Measurements from ENCODE around the gene KRT71. TPM values are rescaled to one million over a fixed set of nuclear protein-coding genes. Genes with fewer than 3 reads are reported as not detected.

KRT71 gene
- polyA plus RNA-seq, 1 donor from 2014 or later: not detected

- no peaks in the 10 kb centered on the region for H3F3A ChIP-seq (ENCODE audit: insufficient read depth, low read length, poor library complexity, severe bottlenecking)
- H4K20me1 ChIP-seq (ENCODE audit: insufficient read depth): no peaks in the 10 kb centered on the region
- TF ChIP-seq MXI1 (conservative IDR thresholded peaks at IDR 0.05; ENCODE audit: poor library complexity, severe bottlenecking) (no peak), POLR2AphosphoS5 (IDR thresholded peaks at IDR 0.05) (no peak), TAF1 (IDR thresholded peaks at IDR 0.05; ENCODE audit: low read depth) (no peak), EZH2 (IDR thresholded peaks at IDR 0.05; ENCODE audit: borderline replicate concordance, insufficient read depth, low read length, poor library complexity, severe bottlenecking) (no peak), EP300 (conservative IDR thresholded peaks at IDR 0.05; ENCODE audit: poor library complexity, severe bottlenecking) (no peak), SMC3 (conservative IDR thresholded peaks at IDR 0.05; ENCODE audit: poor library complexity) (no peak), RAD21 (conservative IDR thresholded peaks at IDR 0.05) (no peak), CTCF (IDR thresholded peaks at IDR 0.05; ENCODE audit: poor library complexity, severe bottlenecking) (no peak)
- TF ChIP-seq, protein P1, sequence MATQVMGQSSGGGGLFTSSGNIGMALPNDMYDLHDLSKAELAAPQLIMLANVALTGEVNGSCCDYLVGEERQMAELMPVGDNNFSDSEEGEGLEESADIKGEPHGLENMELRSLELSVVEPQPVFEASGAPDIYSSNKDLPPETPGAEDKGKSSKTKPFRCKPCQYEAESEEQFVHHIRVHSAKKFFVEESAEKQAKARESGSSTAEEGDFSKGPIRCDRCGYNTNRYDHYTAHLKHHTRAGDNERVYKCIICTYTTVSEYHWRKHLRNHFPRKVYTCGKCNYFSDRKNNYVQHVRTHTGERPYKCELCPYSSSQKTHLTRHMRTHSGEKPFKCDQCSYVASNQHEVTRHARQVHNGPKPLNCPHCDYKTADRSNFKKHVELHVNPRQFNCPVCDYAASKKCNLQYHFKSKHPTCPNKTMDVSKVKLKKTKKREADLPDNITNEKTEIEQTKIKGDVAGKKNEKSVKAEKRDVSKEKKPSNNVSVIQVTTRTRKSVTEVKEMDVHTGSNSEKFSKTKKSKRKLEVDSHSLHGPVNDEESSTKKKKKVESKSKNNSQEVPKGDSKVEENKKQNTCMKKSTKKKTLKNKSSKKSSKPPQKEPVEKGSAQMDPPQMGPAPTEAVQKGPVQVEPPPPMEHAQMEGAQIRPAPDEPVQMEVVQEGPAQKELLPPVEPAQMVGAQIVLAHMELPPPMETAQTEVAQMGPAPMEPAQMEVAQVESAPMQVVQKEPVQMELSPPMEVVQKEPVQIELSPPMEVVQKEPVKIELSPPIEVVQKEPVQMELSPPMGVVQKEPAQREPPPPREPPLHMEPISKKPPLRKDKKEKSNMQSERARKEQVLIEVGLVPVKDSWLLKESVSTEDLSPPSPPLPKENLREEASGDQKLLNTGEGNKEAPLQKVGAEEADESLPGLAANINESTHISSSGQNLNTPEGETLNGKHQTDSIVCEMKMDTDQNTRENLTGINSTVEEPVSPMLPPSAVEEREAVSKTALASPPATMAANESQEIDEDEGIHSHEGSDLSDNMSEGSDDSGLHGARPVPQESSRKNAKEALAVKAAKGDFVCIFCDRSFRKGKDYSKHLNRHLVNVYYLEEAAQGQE (IDR thresholded peaks at IDR 0.05; ENCODE audit: borderline replicate concordance): no peak
- H3K27ac ChIP-seq (ENCODE audit: low read length): no peak overlapping the region
- H3K9ac ChIP-seq (ENCODE audit: low read length): no peak overlapping the region
- H3K79me2 ChIP-seq (replicated peaks; ENCODE audit: insufficient read depth, low read length): no peaks in the 10 kb centered on the region
- no peak overlapping the region for H3K4me3 ChIP-seq (ENCODE audit: low read length)
- no peaks in the 10 kb centered on the region for H3K27me3 ChIP-seq (ENCODE audit: insufficient read depth, low read depth, low read length)
- H2AFZ ChIP-seq (ENCODE audit: low read depth, low read length): no peak overlapping the region
- H3K9me2 ChIP-seq (ENCODE audit: insufficient read depth, low read length): no peaks in the 10 kb centered on the region
- H3K9me3 ChIP-seq (ENCODE audit: low read length): no peaks in the 10 kb centered on the region
- H3K36me3 ChIP-seq (ENCODE audit: insufficient read depth, low read length): no peaks in the 10 kb centered on the region
- no peak overlapping the region for H3K4me2 ChIP-seq (ENCODE audit: low read length)
Measured at GRCh38 chr12:52578469-52578868, 25.5 kb upstream of the KRT71 start.

DNA sequence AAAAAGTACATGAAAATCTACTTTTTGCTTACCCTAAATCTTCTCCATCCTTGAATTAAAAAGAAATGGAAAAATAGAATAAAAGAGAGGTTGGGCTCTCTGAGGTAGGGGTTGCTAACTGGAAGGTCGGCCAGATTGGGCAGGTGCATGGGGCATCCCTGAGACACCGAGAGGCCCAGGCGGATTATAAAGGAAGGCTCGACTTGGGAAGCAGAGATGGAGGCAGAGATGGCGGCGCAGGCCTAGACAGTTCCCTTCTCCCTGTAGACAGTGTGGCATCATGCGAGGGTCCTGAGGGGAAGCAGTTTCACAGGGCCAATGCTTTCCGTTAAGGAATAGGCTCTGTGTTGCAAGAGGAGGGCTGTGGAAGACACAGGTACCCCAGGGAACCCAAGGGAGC is 24.4 kb upstream of the KRT71 start:
- Histone ChIP-seq H3K36me3 (ENCODE audit: insufficient read depth, low read length) (no peaks in the 10 kb centered on the region), H3K9me3 (ENCODE audit: low read length) (no peaks in the 10 kb centered on the region), H2AFZ (ENCODE audit: low read depth, low read length) (no peak overlapping the region), H3K27ac (ENCODE audit: low read length) (no peak overlapping the region), H3K4me2 (ENCODE audit: low read length) (no peak overlapping the region), H3K9ac (ENCODE audit: low read length) (no peak overlapping the region), H3K9me2 (ENCODE audit: insufficient read depth, low read length) (no peaks in the 10 kb centered on the region), H3F3A (ENCODE audit: insufficient read depth, low read length, poor library complexity, severe bottlenecking) (no peaks in the 10 kb centered on the region), H4K20me1 (ENCODE audit: insufficient read depth) (no peaks in the 10 kb centered on the region), H3K79me2 (replicated peaks; ENCODE audit: insufficient read depth, low read length) (no peaks in the 10 kb centered on the region), H3K4me3 (ENCODE audit: low read length) (no peak overlapping the region), H3K27me3 (ENCODE audit: insufficient read depth, low read depth, low read length) (no peaks in the 10 kb centered on the region)
- TF ChIP-seq EZH2 (IDR thresholded peaks at IDR 0.05; ENCODE audit: borderline replicate concordance, insufficient read depth, low read length, poor library complexity, severe bottlenecking) (no peak), MXI1 (conservative IDR thresholded peaks at IDR 0.05; ENCODE audit: poor library complexity, severe bottlenecking) (no peak), SMC3 (conservative IDR thresholded peaks at IDR 0.05; ENCODE audit: poor library complexity) (no peak), TAF1 (IDR thresholded peaks at IDR 0.05; ENCODE audit: low read depth) (no peak), RAD21 (conservative IDR thresholded peaks at IDR 0.05) (no peak), POLR2AphosphoS5 (IDR thresholded peaks at IDR 0.05) (no peak), CTCF (IDR thresholded peaks at IDR 0.05; ENCODE audit: poor library complexity, severe bottlenecking) (no peak), EP300 (conservative IDR thresholded peaks at IDR 0.05; ENCODE audit: poor library complexity, severe bottlenecking) (no peak)
- TF ChIP-seq, protein P1 (IDR thresholded peaks at IDR 0.05; ENCODE audit: borderline replicate concordance): no peak
